T-helper 1 cell treated with Interleukin-12 subunit alpha and Interleukin-12 subunit beta and Interleukin-4 antibody, amounts not matched to agents 30 ng/mL and 1 ng/mL, for 36 hours (primary cell): Measurements from ENCODE around the gene ZNF516. TPM values are rescaled to one million over a fixed set of nuclear protein-coding genes. Genes with fewer than 3 reads are reported as not detected.

Experiments
- intact Hi-C: fragments of 100-400 bp; cut with micrococcal nuclease; formaldehyde crosslinking; loops from one replicate; pipeline ENCODE4 v1.15.1; 2024
- total RNA-seq: library from RNA; stranded (reverse); gene quantifications from 2 replicates; pipeline ENCODE4 v1.2.3, GENCODE V29; 2022

ZNF516 gene
- total RNA-seq, 1 donor from 2014 or later: 1.8 TPM

DNA sequence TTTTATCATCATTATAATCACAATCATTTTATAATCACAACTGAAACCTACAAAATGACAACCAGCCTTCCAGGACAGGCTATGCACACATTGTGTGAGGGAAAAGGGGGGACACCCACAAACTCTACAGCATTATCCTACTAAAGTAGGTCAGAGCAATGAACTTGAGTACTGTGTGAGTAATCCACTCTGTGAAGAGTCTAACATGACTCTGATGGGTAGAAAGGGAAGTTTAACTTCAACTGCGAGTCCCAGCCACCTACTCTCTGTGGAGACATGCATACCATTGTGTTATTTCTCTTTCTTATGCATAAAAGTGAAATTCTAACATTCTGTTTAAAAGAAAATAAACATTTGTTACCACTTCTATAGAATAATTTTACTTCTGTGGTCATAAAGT is 177.9 kb downstream of the ZNF516 start:
- intact Hi-C loops: no loop called here

DNA sequence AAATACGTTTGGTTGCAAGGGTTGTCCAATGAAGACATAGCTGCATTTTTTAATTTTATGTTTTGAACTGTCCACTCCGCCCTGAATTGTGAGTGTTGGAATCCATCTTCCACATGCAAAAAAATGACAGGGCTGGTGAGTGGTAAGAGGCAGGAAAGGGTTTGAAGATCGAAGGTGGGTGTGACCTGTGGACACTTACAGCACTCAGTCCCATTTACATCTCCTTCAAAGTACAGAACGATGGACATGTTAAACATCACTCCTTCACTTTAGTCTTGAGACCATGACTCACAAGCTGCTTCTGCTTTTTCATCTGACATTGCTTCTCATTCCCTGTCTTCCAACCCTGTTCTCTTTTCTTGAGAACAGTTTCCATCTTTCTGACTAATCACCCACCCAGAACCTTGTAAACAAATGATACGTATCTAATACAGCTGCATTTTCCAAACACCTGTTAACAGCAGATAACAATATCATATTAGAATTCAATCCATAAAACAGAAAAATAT is 179.3 kb downstream of the ZNF516 start:
- intact Hi-C loops: no loop called here

DNA sequence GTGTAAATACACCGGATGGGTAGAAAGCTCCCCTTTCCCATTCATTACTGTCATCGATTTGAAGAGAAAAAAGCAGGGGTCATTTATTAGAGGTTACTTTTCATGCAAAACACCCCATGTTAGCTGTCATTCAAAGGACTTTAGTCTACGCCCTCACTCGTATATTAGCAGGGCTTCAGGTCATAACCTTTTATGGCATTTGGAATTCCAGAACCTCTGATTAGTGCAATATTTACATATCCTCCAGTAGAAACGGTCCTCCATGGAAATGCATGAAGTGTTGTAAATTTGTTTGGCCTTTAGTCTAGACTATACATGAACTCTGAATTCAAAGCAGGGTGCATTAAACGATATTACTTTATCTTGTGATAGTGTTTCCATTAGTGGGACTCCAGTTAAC is 180.5 kb downstream of the ZNF516 start:
- intact Hi-C loops: no loop called here

DNA sequence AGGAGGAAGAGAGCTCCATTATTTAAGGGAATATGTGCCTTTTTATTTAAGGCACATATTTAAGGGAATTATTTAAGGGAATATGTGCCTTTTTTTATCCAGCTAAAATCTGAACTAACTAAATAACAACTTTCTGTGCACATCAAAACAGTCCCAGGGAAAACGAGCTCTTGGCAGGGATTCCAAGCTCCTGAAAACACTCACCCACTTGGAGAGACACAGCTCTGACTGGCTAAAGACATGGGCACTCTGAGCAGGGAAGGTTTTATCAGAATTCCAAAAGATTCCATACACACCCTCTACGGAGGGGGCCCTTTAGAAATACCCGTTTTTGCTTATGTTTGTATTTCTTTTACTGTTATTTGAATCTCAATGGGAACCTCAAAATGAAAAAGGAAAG is 181.0 kb downstream of the ZNF516 start:
- intact Hi-C loops: no loop called here
